Peyer's patch (tissue), 4 donors: ENCODE results near the gene ZRANB2.

ENCODE experiments used
- CTCF ChIP-seq, 6 experiments: fragments of 450-650 bp in 4 of 6; fragments of 200-600 bp in 2 of 6; sonication (generic) in 1 of 6; IDR thresholded peaks; one replicate each; pipeline ENCODE4 v1.5.1; 2017 to 2019; ENCODE audit warnings: antibody characterized with exemption in 6 of 6, mild to moderate bottlenecking in 3 of 6, moderate library complexity in 1 of 6
- POLR2A ChIP-seq, 2 donors: fragments of 450-650 bp; IDR thresholded peaks; one replicate each; pipeline ENCODE4 v1.5.1; 2017; ENCODE audit warnings: antibody characterized with exemption in 2 of 2, mild to moderate bottlenecking in 2 of 2, moderate library complexity in 2 of 2

GRCh38 chr1:71037066-71037465 lies 43.8 kb downstream of the ZRANB2 start:
- TF ChIP-seq CTCF (IDR thresholded peaks at IDR 0.05) (no peak), POLR2A (IDR thresholded peaks at IDR 0.05) (no peak)
